GM21447 (cell line): ENCODE data around the gene OCA2.

Experiments
- ATAC-seq: cut with Tn5 transposase; IDR thresholded peaks from one replicate; pipeline ENCODE4 v1.9.1; 2021; ENCODE audit not compliant: unreplicated experiment

Gene OCA2

DNA sequence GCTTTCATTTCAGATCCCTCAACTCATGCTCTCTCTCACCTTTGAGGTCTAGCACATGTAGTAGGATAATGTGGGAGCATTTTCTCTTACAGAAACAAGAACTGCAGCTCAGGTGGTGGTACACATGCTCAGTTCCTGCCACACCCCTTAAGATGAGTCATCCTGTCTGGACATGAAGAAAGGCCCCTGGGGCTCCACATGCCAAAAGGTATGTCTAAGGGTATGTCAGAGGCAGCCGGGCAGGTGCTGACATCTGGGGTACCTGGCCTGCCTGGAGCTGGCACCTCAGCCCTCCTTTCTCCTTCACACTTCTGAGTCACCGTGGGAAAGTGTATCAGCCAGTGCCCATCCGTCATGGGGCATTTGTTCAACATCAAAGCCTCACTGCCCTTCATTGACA, 209.9 kb downstream of the OCA2 start:
- ATAC-seq = no peak

DNA sequence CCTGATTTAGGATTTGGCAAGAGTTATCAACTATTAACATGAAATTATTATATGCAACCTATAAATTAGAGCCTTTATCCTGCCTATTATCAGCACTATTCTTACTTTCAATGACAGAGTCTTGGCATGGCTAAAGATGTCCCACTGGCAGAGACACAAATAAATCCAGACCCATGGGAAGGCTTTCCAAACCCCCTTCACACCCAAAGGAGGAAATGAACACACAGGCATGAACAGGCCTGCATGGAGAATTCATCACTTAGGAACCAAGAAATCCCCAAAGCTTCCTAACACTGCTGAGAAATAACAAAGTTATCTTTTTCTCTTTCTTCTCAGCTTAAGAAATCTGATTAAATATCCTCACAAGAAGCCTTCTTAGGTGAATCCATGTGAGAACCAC, 213.9 kb downstream of the OCA2 start:
- ATAC-seq = no peak

DNA sequence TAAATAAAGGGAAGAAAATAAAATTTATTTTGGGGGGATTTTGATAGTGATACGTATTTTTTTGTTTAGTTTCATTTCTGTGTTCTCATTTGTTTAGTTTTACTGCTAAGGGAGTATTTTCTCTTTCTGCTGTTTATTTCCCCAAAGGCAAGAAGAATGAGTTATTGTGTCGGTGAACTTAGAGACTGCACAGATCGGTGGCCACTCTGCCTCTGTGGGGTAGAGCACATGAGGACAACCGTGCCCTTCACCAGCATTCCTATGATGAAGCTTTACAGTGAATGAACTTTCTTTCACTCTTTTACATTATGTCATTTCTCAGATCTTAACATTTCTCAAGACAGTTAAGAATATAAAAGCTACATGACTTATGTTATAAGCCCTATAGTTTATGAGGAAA, 214.4 kb downstream of the OCA2 start:
- ATAC-seq = no peak

DNA sequence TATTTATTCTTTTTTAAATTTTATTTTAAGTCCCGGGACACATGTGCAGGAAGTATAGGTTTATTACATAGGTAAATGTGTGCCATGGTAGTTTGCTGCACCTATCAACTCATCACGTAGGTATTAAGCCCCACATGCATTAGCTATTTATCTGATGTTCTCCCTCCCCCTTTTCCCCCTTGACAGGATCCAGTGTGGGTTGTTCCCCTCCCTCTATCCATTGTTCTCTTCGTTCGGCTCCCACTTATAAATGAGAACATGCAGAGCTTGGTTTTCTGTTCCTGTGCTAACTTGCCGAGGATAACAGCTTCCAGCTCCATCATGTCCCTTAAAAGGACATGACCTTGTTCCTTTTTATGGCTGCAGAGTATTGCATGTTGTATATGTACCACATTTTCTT, 220.3 kb downstream of the OCA2 start:
- no peak for ATAC-seq

DNA sequence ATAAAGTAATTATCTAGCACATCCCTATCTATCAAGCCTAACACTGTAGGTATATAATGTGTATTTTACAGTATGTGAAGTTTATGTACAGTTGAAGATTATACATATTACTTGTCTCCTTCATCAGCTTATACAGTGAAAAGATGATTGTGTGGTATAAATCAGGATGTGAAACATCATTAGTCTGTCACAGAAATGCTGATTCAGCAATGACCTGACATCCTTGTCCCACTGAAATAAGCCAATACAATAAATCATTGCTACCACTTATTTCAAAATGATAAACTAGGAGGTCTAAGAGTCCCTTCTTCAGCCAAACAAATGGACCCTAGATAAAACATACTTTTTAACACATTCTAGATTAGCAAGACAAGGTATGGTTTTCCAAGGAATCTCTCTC, 225.3 kb downstream of the OCA2 start:
- no peak for ATAC-seq

DNA sequence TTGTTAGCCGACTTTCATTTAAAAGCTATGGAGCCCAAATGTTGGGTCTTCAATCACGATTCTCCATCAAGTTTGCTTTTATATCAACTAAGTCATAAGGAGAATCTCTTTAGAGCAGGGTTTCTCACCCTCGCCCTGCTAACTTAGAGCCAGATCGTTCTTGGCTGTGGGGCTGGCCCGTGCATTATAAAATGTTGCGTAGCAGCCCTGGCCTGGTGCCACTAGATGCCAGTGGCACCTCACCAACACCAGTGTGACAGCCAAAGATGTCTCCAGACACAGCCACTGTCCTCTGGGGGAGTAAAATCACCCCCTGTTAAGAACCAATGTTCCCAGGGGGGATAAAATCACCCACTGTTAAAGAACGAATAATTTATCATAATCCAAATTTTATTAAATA, 226.1 kb downstream of the OCA2 start:
- ATAC-seq = no peak

DNA sequence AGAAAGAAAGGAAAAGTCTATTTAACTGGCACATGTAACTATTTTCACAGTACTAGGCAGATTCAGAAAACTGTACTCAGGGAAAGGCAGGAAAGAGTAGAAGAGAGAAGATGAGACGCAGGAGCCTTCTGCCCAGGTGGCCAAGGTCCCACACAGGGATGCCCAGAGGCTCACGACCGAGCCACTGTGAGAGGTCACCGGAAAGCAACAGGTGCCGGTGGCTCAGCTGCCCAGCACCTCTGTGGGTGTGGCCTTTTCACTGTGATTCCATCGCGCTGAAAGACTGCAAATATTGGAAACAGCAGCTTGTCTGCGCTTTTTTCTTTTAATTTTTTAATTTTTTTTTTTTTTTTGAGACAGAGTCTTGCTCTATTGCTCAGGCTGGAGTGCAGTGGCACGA, 226.8 kb downstream of the OCA2 start:
- no peak for ATAC-seq

- no peak for ATAC-seq
Measured at GRCh38 chr15:27871902-27872260, 227.2 kb downstream of the OCA2 start.

DNA sequence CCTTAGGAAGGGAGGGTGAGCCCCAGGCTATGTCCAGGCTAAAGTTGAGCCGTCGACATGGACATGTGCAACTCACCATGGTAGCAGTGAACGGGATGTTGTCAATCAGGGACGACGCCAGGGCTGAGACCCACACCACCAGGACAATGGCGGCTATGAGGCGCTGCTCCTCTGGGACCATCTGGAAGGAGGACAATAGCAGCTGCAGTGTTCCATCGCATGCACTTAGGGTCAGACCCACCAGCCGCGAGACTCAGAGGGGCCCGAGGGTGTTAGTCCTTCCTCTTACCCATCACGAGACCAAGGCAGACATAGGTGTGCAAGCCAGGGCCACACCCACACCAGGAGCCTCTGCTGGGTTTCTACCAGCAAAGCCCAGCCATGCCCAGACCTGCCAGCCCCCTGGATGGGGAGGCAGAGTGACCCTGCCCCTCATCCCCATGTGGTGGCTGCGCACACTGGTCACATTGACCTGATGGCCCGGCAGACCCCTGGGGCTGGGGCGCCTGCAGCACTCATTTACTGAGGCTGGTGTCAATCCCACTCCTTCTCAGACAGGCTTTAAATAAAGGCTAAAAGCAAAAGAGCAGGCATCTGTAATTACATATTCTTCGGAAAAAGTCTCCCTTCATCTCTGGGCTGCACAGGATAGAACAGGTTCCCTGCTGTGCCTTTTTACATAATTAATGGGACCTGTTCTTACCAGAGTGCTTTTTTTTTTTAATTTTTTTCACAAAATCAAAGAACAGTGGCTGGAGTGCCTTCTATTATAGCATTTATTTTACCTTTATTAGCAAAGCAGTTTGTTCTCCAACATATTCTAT, 227.8 kb downstream of the OCA2 start:
- ATAC-seq = no peak

DNA sequence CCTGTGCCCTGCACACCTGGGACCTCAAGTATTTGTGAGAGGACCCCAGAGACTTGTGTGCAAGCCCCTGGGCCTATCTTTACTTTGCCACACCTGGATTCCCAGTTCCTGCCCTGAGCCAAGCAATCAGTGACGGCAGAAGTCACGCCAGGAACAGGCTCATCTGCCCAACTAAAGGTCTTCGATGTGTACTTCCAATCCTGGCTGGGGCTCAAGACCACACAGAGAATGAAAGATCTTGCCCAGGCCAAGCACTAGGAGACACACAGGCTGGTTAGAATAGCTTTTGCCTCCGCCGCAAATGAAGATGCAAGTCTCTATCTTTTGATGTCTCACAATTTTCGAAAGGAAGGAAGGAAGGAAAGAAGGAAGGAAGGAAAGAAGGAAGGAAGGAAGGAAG, 228.8 kb downstream of the OCA2 start:
- ATAC-seq = no peak

- ATAC-seq = no peak
Measured at GRCh38 chr15:27869697-27870281, 229.3 kb downstream of the OCA2 start.

DNA sequence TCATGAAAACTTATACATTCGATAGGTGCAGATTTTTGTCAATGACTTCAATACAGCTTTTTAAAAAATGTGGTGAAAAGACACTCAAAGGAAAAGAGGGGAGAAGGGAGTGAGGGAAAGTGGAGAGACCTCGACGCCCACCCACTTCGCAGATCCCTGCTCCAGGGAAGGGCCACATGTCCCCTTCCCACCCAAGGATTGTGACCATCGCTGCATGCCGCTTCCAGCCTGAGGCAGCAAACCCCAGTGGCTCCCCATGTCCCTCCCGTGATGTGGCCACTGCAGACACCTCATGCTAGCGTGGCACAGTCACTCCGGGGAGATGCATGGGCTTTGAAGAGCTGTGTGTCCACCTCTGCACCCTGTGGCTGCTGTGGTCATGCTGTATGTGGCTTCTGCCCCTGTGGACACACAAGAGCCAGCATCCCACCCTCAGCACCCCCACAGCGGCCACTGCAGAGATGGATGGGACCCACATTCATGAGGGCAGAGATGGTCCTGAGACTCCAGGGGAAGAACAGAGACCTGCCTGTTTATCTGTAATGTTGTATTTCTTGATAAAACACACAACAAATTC, 230.2 kb downstream of the OCA2 start:
- ATAC-seq = no peak

- no peak for ATAC-seq
Measured at GRCh38 chr15:27867861-27868260, 231.3 kb downstream of the OCA2 start.

- ATAC-seq = no peak
Measured at GRCh38 chr15:27866505-27867165, 232.5 kb downstream of the OCA2 start.

- ATAC-seq = no peak
Measured at GRCh38 chr15:27865926-27866325, 233.2 kb downstream of the OCA2 start.

GRCh38 chr15:27865323-27865922, 233.7 kb downstream of the OCA2 start:
- ATAC-seq = no peak

DNA sequence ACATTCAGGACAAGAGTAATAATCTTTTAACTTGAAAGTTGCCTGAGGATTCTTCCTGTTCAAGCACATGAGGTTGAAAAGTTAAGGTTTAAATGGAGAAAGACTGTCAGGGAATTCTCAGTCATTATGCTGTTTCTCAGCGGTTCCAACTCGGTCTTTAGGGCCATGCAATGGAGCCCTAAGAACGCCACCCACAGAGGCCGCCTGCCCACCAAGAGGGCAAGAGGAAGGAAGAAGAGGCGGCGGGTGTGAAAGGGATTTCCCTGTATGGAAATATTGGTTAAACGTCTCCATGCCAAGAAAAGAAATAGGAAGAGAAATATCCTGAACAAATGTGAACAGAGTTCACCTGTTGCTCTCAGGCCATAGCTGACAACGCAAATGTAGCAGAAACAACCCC, 234.4 kb downstream of the OCA2 start:
- no peak for ATAC-seq

DNA sequence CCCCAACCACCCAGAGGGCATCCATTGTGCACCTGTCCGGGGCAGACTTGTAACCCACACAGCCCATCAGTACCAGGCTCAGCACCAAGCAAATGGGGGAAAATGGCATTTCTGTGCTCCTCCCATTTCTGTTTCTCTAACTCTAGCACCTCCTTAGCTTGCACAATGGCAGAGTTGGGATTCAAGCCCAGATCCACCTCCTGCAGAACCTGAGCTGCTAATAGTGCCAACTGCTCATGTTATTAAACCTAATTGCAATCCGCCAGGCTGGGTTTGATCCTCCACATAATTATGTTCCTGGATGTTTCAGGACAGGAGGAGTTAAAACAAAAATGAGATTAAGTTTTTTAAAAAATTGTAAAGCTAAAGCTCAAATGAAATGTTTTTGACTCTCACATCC, 235.0 kb downstream of the OCA2 start:
- ATAC-seq = no peak

GRCh38 chr15:27863000-27863399, 236.1 kb downstream of the OCA2 start:
- no peak for ATAC-seq

- no peak for ATAC-seq
Measured at GRCh38 chr15:27861171-27861570, 237.9 kb downstream of the OCA2 start.

DNA sequence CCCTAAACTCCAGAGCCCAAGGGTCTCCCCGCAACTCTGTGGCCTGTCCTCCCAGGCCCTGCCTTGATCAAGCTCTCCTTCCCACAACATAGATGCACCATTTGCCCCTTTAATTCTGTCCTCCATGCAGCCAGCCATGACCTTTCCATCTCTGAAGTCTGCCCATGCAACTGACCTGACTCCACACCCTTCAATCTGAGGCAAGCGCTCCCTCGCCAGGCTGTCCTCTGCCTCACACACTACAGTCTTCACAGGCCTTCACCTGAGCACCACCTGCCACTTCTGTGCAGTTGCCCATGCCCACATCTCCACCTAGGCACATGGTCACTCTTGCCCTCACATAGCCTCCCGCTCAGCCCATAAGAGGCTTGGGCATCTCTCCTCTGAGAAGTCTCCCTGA, 244.0 kb downstream of the OCA2 start:
- no peak for ATAC-seq

GRCh38 chr15:27854601-27855000, 244.5 kb downstream of the OCA2 start:
- no peak for ATAC-seq
